Mesendoderm (in vitro differentiated cells): Measurements from ENCODE around the gene WNT16.

Experiments
- DNase-seq: peaks from one replicate; pipeline ENCODE4 v3.0.0; 2013
- H2AK5ac ChIP-seq: 2 replicates; pipeline ENCODE4 v1.6.1; 2013; ENCODE audit warnings: low read length, inconsistent platforms
- H2BK120ac ChIP-seq: 2 replicates; pipeline ENCODE4 v1.6.1; 2013; ENCODE audit warnings: low read depth, mild to moderate bottlenecking, low read length, moderate library complexity, mixed read lengths
- H2BK15ac ChIP-seq: replicated peaks from 2 replicates; pipeline ENCODE4 v1.6.1; 2013; ENCODE audit warnings: low read depth, mild to moderate bottlenecking, moderate library complexity
- H2BK5ac ChIP-seq: 2 replicates; pipeline ENCODE4 v1.6.1; 2013; ENCODE audit warnings: low read length, inconsistent platforms
- H3K18ac ChIP-seq: 2 replicates; pipeline ENCODE4 v1.6.1; 2013; ENCODE audit warnings: mild to moderate bottlenecking, low read length, mixed read lengths
- H3K23ac ChIP-seq: one replicate; pipeline ENCODE4 v1.6.1; 2013; ENCODE audit warnings: low read length
- H3K27ac ChIP-seq: 2 replicates; pipeline ENCODE4 v1.5.1; 2013; ENCODE audit warnings: low read depth, mild to moderate bottlenecking, inconsistent platforms, low read length, moderate library complexity
- H3K27me3 ChIP-seq: 2 replicates; pipeline ENCODE4 v1.6.1; 2013; ENCODE audit warnings: low read length, control low read depth, mild to moderate bottlenecking, inconsistent platforms; ENCODE audit not compliant: insufficient read depth, poor library complexity
- H3K36me3 ChIP-seq: 2 replicates; pipeline ENCODE4 v1.6.1; 2013; ENCODE audit warnings: low read length, inconsistent platforms; ENCODE audit not compliant: control insufficient read depth, insufficient read depth
- H3K4ac ChIP-seq: one replicate; pipeline ENCODE4 v1.6.1; 2013; ENCODE audit warnings: low read depth, mild to moderate bottlenecking, low read length, moderate library complexity
- H3K4me1 ChIP-seq: 2 replicates; pipeline ENCODE4 v1.6.1; 2013; ENCODE audit warnings: low read depth, low read length, inconsistent platforms; ENCODE audit not compliant: control insufficient read depth
- H3K4me2 ChIP-seq: 2 replicates; pipeline ENCODE4 v1.6.1; 2013; ENCODE audit warnings: low read length
- H3K4me3 ChIP-seq: 2 replicates; pipeline ENCODE4 v1.5.1; 2013; ENCODE audit warnings: mild to moderate bottlenecking, low read length
- H3K56ac ChIP-seq: one replicate; pipeline ENCODE4 v1.6.1; 2013; ENCODE audit warnings: low read length
- H3K79me1 ChIP-seq: 2 replicates; pipeline ENCODE4 v1.6.1; 2013; ENCODE audit warnings: low read length, inconsistent platforms
- H3K79me2 ChIP-seq: 2 replicates; pipeline ENCODE4 v1.6.1; 2013; ENCODE audit warnings: mild to moderate bottlenecking, low read length; ENCODE audit not compliant: control insufficient read depth, insufficient read depth
- H3K9ac ChIP-seq: 2 replicates; pipeline ENCODE4 v1.6.1; 2013; ENCODE audit warnings: low read length, inconsistent platforms
- H4K5ac ChIP-seq: one replicate; pipeline ENCODE4 v1.6.1; 2013; ENCODE audit warnings: low read length
- H4K8ac ChIP-seq: one replicate; pipeline ENCODE4 v1.6.1; 2013; ENCODE audit warnings: low read depth, mild to moderate bottlenecking, control low read depth, low read length, moderate library complexity
- WGBS: extraction: QIAGEN DNeasy Blood & Tissue Kit; methylation state at CpG from one replicate; pipeline ENCODE4 v1.1.7; 2013; ENCODE audit warnings: low lambda C conversion rate, missing lambda C conversion rate; ENCODE audit not compliant: insufficient coverage; ENCODE audit errors: extremely low coverage; 5-methylcytosine and 5-hydroxymethylcytosine counted together

WNT16 gene

GRCh38 chr7:121390617-121391016 lies 61.8 kb downstream of the WNT16 start:
- Histone ChIP-seq H3K4me2 (no peak overlapping the region), H4K5ac (no peak overlapping the region), H3K9ac (no peak overlapping the region), H3K56ac (no peak overlapping the region), H2BK120ac (no peak overlapping the region), H3K23ac (no peak overlapping the region), H2AK5ac (no peak overlapping the region), H2BK15ac (no peak overlapping the region), H3K4me3 (no peak overlapping the region), H3K79me2 (peaks cover 64% of the 10 kb centered on the region), H4K8ac (no peak overlapping the region), H3K27ac (no peak overlapping the region), H3K27me3 (no peaks in the 10 kb centered on the region), H2BK5ac (no peak overlapping the region), H3K36me3 (no peaks in the 10 kb centered on the region), H3K79me1 (peaks cover 7% of the 10 kb centered on the region), H3K4me1 (no peaks in the 10 kb centered on the region), H3K4ac (no peak overlapping the region), H3K18ac (no peak overlapping the region)
- no CpG with 5 or more reads among the region's 2 CpGs for WGBS
- DNase-seq = no peak
